Stromal cell of bone marrow (primary cell): ENCODE results near the gene ANKRD53.

ENCODE experiments used
- DNase-seq: peaks from one replicate; pipeline ENCODE4 v3.0.0-alpha.2; 2012; ENCODE audit warnings: low read depth

Gene ANKRD53, protein sequence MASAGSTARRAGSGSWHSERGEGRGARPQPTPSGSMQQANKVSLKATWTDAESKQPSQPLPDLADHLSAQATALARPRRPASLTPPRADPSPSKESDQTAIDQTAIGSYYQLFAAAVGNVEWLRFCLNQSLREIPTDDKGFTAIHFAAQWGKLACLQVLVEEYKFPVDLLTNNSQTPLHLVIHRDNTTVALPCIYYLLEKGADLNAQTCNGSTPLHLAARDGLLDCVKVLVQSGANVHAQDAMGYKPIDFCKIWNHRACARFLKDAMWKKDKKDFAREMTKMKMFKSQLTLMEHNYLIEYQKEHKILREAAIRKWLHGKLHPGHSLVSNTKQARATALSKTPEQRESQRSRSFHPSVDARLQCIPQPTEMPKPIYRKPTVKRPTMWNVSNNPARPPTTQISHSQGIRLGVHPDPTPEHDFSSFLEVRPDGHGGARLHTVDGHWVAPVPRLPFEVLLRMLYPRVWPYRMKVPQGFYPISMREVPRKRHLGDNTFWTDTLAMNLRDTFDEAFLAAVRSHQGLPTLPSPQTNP

DNA sequence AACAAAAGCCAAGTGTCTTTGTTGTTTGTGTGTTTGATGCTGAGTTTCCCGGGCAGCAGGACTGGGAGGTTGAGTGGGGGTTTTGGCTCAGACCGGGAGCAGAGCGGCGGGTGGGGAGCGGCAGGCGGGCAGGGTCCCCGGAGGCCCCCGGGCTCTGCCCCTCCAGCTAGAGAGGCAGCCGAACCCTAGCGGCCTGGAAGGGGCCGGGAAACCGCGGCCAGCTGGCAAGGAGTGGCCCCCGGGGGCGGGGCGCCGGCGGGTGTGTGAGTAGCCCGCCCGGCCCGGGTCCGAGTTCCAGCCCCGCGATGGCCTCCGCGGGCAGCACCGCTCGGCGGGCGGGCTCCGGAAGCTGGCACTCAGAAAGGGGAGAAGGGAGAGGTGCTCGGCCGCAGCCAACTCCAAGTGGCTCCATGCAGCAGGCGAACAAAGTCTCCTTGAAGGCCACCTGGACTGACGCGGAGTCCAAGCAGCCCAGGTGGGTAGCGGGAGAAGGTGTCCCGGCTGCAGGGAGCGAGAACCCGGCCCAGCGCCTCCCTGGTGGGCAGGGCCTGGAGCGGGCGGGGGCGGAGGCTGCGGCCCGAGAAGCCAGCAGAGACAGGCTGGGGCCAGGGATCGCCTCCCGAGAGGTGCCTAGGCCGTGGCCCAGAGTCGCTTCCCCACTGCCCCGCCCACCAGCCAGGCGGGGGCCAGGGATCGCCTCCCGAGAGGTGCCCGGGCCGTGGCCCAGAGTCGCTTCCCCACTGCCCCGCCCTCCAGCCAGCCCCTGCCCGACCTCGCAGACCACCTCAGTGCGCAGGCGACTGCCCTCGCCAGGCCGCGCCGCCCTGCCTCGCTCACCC is at the start of gene ANKRD53:
Gene ANKRD53, plus strand, starts transcription at position 290 of the 839 bp plus-strand sequence. Its CDS starts 16 bp downstream, at position 306.
- no peak for DNase-seq

DNA sequence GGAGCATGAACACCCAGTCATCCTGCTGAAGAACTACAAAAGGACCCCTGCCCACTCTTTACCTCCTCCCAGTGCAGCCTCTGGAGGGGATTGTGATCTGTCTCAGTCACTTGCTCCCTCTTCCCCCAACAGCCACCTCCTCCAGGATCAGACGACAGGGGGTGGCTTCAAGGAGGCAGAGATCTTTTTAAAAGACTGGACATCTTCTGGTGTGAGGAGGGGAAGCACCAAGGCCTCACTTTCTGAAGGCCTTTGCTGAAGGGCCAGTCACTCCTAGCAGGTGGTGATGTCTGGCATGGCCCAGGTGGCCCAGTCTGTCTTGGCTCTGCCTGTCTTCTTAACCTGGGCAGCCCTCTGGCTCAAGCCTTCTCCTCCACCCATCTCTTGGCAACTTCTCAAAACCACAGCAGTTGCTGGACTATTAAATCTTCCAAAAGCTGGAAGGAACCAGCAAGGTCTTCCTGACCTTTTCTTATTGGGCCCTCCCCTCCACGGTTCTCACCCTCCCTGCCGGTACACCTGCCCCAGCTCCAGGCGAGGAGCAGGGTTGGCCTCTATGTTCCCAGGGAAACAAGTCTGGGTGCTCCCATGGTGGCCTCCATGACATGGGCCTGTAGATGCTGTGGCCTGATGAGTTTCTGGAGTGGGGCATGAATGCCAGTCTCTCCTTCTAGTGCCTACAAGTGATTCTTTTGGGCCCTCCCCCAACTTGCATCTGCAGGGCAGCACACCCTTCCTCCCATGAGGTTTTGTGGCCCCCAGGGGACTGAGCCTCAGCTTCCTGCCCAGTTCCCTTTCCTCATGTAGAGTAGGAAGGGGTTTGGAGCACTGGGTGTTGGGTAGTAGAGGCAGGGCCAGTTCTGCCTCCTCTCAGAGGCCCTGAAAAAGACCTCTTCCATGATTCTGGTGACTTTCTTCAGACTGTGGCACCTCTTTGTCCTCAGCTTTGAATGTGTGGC is 47.8 kb upstream of the ANKRD53 start:
- DNase-seq, result no peak

DNA sequence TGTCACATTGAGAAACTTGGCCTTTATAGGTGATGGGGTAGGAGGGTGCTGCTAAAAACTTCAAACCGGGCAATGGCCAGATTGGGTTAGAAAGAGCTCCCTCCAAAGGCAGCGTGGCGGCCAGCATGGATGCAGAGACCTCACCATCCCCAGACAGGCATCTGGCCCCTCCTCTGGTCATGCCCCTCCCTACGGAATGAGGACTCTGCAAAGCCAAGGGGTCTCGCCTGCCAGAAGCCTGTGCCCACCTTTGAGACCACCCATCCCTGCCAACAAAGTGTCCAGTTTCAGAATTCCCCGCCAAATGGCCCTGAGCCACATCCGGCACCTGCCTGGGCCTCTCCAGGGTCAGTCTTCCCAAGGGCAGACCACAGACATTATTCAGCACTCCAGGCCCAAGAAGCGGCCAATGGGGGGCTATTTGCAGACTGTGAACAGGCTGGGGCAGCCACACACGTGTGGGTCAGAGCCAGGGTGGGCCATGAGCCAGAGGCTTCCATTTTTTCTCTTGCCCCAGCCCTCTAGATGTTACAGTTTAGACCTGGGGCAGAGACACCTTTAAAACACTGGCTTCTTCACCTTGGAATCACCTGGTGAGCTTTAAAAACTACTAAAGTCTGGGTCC is 46.9 kb upstream of the ANKRD53 start:
- no peak for DNase-seq

DNA sequence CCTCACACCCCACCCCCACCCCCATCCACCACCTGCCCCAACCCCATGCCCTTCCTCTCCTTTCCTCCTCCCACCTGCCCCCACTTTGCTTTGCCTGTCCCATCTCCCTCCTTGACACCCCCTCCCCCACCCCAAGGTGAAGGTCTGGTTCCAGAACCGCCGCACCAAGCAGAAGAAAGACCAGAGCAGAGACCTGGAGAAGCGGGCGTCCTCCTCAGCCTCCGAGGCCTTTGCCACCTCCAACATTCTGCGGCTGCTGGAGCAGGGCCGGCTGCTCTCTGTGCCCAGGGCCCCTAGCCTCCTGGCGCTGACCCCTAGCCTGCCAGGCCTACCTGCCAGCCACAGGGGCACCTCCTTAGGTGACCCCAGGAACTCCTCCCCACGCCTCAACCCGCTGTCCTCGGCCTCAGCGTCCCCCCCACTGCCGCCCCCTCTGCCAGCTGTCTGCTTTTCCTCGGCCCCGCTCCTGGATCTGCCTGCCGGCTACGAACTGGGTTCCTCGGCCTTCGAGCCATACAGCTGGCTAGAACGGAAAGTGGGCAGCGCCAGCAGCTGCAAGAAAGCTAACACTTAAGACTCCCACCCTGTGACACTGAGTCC is 45.7 kb upstream of the ANKRD53 start:
- no peak for DNase-seq

DNA sequence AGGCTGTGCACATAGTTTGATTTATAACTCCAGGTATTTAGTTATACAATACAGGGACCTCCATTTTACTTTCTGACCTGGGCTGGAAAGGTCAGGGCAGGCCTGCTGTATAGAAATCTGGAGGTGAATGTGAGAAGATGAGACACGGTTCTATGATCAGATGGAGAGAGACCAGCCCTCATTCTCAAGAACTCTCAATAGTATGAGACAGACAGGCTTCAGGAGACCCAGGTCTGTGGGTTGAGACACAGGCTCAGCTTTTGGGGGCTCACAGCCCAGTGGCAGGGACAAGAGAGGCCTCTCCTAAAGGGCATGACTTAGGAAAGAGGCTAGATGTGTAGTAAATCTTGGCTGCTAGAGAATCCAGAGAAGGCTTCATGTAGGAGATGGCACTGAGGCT is 43.4 kb upstream of the ANKRD53 start:
- no peak for DNase-seq

DNA sequence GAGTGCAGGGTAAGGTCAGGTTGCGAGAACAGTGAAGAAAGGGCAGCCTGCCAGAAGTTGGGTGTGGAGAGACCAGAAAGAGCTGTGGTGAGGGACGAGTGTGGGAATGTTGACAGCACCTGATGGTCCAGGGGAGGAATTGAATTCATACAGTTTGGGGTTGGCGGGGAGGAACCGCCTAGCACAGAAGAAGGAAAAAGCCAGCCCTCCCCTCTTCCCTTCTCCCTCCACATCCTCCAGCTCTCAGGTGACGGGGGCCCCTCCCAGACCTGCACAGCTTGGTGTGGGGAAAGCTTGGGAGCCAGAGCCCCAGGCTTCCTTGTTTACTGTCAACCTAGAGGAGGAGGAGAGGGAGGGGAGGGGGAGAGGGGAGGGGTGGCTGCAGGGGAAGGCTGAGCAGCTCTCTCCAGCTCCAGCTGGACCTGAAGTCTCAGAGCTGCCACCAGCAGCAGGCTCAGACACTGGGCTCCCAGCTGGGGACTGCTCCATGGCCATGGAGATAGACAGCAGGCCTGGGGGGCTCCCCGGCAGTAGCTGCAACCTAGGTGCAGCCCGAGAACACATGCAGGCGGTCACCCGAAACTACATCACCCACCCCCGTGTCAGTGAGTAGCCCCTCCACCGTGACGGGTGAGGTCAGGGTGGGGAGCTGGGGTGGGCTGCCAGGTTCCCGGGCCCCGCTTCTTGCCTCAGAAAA is 42.8 kb upstream of the ANKRD53 start, which contains the start of gene ATP6V1B1:
Gene ATP6V1B1, plus strand, starts transcription at position 433 of the 697 bp plus-strand sequence. Its CDS starts 55 bp downstream, at position 488.
- DNase-seq, result no peak

DNA sequence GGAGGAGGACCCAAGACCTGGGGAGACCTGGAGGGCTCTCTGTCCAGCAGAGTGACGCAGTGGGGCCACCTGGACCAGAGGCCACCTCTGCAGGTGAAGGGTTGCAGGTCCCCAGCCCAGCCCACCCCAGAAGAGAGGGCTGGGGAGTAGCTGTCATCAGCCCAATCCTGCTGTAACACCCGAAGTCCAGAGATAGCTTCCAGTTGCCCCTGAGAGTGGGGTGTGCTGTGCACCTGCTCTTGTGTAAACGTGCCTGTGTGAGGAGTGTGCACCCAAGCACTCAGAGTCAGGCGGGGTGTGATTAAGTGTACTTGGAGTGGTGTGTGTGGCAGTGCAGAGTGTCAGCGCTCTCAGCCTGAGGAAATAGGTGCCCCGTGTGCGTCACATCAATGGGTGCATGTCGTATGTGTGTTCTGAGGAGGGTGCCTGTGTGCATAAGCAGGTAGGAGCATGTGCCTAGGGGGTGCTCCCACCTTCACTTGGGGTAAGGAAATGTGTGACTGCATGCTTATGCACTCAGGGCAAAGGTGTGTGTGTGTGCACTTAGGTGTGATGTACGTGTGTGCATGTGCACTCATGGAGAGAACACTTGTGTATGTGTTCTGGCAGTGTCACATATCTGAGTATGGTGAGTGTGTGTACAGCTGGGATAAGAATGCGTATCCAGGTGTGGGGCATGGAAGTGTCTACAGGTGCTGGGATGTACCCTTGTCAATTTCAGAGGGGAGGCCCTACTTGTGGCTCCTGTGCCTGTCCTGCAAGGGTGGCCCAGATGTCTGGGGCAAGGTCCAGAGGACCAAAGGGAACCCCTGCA is 42.1 kb upstream of the ANKRD53 start:
- no peak for DNase-seq

DNA sequence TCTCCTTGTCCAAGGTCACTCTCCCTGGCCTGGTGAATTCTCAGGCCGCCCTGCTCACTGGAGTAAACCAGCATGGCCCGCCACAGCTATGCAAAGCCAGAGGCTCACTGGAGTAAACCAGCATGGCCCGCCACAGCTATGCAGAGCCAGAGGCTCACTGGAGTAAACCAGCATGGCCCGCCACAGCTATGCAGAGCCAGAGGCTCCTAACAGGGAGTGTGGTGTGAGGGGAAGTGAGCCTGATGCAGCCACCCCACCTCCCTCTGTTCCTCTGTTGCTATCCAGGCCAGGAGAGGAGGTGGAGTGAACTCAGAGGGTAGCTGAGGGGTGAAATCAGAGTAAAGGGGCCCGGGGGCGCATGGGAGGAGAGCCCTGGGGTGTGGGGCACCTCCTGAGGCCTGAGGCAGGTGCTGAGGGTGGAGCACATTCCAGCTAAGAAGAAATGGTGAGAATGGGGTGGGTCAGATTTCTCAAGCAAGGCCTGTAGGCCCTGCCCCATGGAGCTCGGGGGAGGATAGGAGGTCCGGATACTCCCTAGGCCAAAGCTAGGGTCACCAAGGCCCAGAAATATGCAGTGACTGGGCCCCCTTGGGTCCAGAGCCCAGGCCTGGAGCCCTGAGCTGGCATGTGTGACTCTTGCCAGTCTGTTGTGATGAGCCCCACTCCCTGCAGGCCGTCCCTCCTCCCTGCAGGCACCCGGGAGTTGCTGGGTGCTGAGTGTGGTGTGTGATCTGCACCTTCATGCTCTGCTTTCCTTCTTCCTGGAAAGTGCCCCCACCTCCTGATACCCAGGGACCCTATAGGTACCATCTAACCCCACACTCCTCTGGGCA is 41.2 kb upstream of the ANKRD53 start:
- DNase-seq, result no peak

DNA sequence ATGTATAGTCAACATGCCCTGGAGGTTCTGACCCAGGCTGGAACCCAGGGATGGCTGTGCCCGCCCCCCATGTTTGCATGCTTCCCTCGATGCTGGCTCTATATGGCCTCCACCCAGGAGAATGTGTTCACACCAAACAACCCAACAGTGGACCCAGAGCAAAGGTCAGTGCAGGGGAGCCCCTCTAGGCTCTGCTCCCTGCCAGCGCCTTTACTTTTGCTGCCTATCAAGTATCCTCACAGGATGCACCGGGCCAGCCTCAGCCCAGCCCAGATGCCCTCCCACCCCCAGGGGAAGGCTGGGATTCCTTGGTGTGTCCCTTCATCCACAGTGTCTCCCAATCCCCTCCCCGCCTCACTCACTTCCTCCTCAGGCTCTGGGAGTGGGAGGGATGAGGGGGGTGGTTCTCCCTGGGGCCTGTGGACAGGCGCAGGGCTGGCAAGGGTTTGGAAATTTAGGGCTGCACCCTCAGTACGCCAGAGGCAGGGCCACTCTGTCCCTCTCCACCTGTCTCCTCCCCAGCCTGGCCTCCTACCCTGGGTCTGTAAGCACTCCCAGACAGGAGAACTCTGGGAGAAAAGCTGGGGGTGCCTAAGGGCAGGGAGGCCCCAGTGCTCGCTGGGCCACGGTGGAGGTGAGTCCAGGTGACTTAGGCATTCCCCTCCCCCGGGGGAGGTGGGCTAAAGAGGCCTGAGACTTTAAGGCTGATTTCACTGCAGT is 40.4 kb upstream of the ANKRD53 start:
- no peak for DNase-seq

DNA sequence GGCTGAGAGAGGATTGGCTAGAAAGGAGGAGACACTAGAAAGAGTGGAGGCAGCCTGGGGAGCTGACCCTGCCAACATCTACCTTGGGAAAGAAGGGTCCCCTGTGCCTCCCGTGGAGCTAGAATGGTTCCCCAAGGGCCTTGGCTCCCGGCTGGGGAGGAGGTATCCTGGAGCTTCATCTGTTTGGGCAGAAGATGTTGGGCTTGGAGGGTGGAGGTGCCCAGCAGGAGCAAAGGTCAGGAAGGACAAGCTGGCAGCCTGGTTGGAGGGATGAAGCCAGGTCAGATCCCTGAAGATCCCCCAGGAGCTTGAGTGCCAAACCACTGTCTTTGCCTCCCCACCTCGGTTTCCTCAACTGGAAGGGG is 39.9 kb upstream of the ANKRD53 start:
- no peak for DNase-seq

DNA sequence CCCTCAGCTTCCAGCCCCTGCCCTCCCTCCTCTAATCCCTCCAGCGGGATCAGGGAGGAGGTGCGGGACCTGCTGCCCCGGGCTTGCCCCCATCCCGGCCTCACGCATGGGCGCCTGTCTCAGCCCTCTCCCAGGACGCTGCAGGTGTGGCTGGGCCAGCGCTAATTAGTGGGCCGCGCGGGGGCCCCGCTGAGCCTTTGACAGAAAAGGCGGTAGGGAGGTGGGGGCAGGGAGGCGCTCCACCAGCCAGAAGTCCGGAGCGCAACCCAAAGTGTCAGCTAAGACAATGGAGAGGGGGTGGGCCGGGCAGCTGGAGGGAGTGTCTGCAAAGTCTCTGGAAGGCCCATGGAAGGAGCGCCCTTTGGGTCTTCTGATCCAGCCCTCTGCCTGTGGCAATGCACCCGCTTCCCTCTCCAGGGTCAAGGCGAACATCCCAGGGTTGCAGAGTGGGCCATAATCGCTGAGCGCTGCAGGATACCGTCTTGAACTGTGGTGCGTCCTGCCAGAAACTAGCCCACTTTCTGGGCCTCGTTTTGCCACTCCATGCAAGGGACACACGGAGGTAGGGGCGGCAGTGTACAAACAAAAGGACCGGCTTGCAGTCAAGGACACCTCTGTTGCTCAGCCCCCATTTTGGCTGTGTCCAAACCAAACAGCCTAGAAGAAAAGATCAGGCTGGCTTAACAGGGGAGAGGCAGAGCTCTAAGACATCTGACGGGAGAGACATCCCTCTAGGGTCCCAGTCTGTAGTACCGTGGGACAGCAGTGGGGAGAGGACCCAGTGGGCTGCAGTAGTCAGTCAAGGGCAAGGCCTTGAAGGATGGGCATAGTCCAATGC is 39.2 kb upstream of the ANKRD53 start:
- no peak for DNase-seq

DNA sequence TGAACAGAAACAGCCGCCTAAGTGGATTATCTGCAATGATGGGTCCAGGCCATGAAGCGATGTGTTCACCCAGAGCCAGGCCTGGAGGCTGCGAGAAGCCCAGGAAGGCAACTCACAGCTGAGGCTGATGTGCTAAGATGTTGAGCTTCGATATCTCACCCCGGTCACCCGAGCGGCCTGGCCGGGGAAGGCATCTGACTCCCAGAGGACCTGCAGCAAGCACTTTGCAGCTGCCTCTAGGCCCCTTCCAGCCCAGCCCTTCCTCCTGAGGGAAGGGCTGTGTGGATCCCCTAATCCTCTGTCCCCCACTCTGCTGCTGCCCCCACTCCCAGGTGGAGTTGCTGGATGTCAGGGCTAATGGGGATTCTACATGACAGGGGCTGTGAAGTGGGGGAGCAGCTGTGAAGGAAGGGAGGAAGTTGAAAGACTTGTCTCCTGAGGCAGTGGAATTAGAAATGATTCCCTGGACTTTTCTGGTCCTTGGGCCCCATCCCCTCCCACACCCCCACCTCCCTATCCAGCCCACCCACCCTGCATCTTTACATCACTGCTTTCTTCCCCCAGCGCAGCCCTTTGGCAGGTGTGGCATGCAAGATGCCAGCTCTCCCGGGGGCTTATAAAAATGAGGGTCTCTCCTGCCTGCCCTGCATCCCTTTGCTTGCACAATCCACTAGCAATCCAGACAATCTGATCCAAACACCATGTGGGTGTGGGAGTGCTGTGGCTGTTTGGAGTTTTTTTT is 38.4 kb upstream of the ANKRD53 start:
- DNase-seq, result no peak

DNA sequence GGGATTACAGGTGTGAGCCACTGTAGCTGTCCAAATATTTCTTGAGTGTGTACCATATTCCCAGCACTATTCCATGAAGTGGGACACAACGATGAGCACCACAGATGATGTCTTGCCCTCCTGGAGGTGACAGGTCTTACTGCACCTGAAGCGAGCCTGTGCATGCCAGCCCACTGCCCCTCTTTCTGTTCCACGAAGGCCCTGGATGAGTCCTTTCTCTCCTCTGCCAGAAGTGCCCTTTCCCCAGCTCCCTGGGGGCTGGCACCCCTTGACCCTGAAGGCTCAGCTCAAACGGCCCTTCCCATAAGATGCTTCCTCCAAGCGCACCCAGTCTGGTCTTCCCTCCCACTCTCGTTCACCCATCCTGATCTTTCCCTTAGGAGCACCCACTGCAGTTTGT is 37.2 kb upstream of the ANKRD53 start:
- no peak for DNase-seq

DNA sequence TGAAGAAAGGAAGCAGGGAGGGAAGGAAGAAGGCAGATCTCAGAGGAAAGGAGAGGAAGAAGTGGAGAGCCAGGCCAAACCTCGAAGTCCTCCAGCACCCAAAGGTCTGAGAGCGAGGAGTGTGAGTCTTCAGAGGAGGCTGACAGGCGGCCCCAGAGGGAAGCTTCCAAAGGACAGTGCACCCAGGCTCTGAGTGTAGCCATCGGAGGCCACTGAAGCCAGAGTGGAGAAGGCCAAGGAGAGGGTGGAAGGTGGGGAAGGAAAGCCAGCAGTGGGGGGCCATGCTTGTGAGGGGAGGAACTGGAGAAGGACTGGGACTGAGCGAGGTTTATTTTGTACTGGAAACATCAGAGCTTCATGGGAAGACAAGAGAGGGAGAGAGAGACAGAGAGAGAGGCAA is 36.7 kb upstream of the ANKRD53 start:
- no peak for DNase-seq

DNA sequence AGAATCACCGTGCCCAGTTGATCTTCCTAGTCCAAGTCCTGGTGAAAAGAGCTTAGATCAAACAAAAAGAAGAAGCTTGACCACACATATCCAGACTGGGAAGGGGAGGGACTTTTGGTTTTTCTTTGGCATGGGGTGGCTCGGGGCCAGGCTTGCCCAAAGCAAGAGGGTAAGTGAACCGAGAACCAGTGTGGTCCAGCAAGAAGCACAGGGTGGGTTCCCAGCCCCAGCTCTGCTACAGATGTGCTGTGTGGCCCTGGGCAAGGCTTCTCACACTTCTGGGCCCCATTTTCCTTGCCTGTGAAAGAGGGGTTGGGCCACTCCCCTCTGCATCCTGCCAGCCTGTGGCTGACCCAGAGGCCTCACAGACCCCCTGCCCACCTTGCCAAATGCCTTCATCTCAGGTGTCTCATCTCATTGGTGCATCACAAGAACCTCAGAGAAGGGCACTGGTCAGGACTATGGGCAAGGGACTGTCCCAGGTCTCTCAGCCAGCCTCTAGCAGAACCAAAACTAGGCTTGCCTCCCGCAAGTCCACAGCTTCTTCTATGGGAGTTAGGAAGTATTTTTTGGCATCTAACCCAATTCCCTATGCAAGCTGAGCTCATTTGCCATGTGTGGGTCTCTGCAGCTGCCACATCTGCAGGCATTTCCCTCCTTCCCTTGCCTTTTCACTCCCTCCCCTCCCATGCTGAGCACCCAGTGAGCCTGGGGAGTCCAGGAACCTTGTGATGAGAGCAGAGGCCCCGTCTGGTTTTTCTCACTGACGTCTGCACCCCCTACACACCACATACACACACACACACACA is 35.8 kb upstream of the ANKRD53 start:
- no peak for DNase-seq
